Dermis microvascular lymphatic vessel endothelial cell (primary cell): ENCODE measurements around the gene SPATA31A5. TPM values are rescaled to one million over a fixed set of nuclear protein-coding genes. Genes with fewer than 3 reads are reported as not detected.
"Not testable (repeated sequence)": the region's sequence is repeated elsewhere in the genome, so short reads cannot be mapped to it uniquely, and the experiment has no call there.

Experiments
- DNase-seq, 2 donors: peaks; one replicate each; pipeline versions ENCODE4 v3.0.0 to v3.0.0-alpha.2; 2010; ENCODE audit warnings: low read depth in 2 of 2
- total RNA-seq: library from RNA; depleted of rRNA; stranded (reverse); fragments of >200 nt; gene quantifications from 2 replicates; pipeline ENCODE4 v1.2.1, GENCODE V29; 2014

SPATA31A5 gene
- total RNA-seq = not detected in 2 replicates

DNA sequence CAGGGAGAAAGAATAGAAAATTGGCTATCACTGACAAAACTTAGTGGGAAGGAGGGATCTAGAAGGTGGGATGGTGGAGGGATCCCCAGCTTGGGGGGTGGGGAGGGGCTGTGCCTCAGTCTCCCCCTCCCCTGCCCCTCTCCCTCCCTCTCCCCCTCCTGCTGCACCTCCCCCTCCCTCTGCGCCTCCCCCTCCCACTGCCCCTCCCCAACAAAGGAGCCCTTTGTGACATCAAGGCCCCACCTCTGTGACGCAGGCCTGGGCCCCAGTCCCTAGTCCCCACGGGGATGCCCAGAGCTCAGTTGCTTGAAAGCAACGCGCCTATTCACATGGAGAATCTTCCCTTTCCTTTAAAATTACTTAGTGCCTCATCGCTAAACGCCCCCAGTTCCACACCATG is at the start of gene SPATA31A5:
Gene SPATA31A5, plus strand, starts transcription at position 301 of the 400 bp plus-strand sequence. Its CDS starts 29 bp downstream, at position 330.
- DNase-seq = not testable (repeated sequence)

DNA sequence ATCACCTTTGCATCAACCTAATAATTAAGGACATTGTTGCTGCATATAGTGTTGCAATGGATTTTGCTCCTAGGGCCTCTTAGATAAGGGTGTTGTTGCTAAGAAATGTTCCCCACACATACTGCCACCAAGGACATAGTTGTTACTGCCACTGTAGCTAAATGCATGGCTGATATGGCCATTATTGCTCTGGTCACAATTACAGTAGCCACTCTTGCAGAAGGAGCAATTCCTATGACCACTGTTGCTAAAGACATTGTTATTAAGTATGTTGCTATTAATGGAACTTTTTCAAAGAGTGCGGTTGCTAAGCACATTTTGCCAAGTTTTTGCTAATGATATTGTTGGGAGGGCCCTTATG is 48.8 kb downstream of the SPATA31A5 start:
- DNase-seq = not testable (repeated sequence)

GRCh38 chr9:60966382-60966781 is 52.2 kb downstream of the SPATA31A5 start:
- not testable (repeated sequence) for DNase-seq
